HepG2 (cell line): ENCODE measurements around the gene MYLK. TPM values are rescaled to one million over a fixed set of nuclear protein-coding genes. Genes with fewer than 3 reads are reported as not detected.

ENCODE experiments used
- ATAC-seq: fragments of 200-7000 bp; cut with Tn5 transposase; 3 replicates; pipeline ENCODE4 v1.9.1; 2020; ENCODE audit warnings: mild to moderate bottlenecking, moderate library complexity
- BruUV-seq: library from RNA; stranded (reverse); fragments of 400-500 nt; replicated peaks from 2 replicates; lab custom pipeline; 2021; lab: Mats Ljungman, UMichigan
- CTCF ChIA-PET: fragments of 300-600 bp; formaldehyde crosslinking; extraction: SDS; loops from one replicate; lab custom pipeline; 2021; ENCODE audit warnings: low total read pairs, inconsistent platforms, low intra/inter-chr PET ratio; lab: Yijun Ruan, JAX
- POLR2A ChIA-PET: fragments of 350-600 bp; sonication (Branson Sonifier 250); formaldehyde crosslinking; loops from one replicate; lab custom pipeline; 2020; ENCODE audit warnings: antibody characterized with exemption, inconsistent platforms; lab: Yijun Ruan, JAX
- DNase-seq: peaks from one replicate; pipeline ENCODE4 v3.0.0-alpha.2; 2015; ENCODE audit warnings: low spot score
- FAIRE-seq: peaks from 3 replicates; lab custom pipeline; 2011; peaks lifted over from hg19 to GRCh38; lab: Jason Lieb, UNC
- H2AFZ ChIP-seq: one replicate; pipeline ENCODE4 v1.6.1; 2011; ENCODE audit warnings: low read length, inconsistent platforms
- H3K27ac ChIP-seq: fragments of 300-600 bp; 3 replicates; pipeline ENCODE4 v1.8.0; 2011; ENCODE audit warnings: mixed run types, mild to moderate bottlenecking, mixed read lengths, low read length, inconsistent platforms; ENCODE audit not compliant: insufficient read depth; ENCODE audit errors: extremely low read length
- H3K27me3 ChIP-seq, 2 experiments: fragments of 200-600 bp in 1 of 2; 2 replicates in 1 of 2; 3 replicates in 1 of 2; pipeline versions ENCODE4 v1.6.0 to v1.8.0; 2011; ENCODE audit warnings: low read length in 2 of 2, mild to moderate bottlenecking in 2 of 2, moderate library complexity in 2 of 2, inconsistent platforms in 1 of 2; ENCODE audit not compliant: insufficient read depth in 2 of 2, control insufficient read depth in 1 of 2
- H3K36me3 ChIP-seq, 2 experiments: fragments of 200-600 bp in 1 of 2; replicated peaks in 1 of 2; 2 replicates in 1 of 2; 3 replicates in 1 of 2; pipeline versions ENCODE4 v1.5.1 to v1.8.0; 2011; ENCODE audit warnings: low read length in 2 of 2, inconsistent platforms in 1 of 2; ENCODE audit not compliant: insufficient read depth in 2 of 2, control insufficient read depth in 1 of 2
- H3K4me1 ChIP-seq: 2 replicates; pipeline ENCODE4 v1.5.1; 2012; ENCODE audit warnings: low read length, inconsistent platforms; ENCODE audit not compliant: insufficient read depth
- H3K4me2 ChIP-seq: 2 replicates; pipeline ENCODE4 v1.6.0; 2011; ENCODE audit warnings: low read depth, low read length, inconsistent platforms
- H3K4me3 ChIP-seq, 3 experiments: fragments of 200-600 bp in 1 of 3; sonication (generic), shearing (Covaris generic) in 1 of 3; replicated peaks in 1 of 3; 2 replicates each; pipeline ENCODE4 v1.5.1; 2011 to 2016; ENCODE audit warnings: low read length in 3 of 3, inconsistent platforms in 2 of 3, low read depth in 2 of 3, mild to moderate bottlenecking in 2 of 3, control low read depth in 1 of 3, mixed read lengths in 1 of 3; ENCODE audit not compliant: insufficient read depth in 1 of 3
- H3K79me2 ChIP-seq: one replicate; pipeline ENCODE4 v1.6.1; 2011; ENCODE audit warnings: low read length, inconsistent platforms; ENCODE audit not compliant: insufficient read depth
- H3K9ac ChIP-seq: 2 replicates; pipeline ENCODE4 v1.6.0; 2011; ENCODE audit warnings: mild to moderate bottlenecking, low read depth, low read length, inconsistent platforms; ENCODE audit not compliant: insufficient read depth
- H3K9me3 ChIP-seq: 2 replicates; pipeline ENCODE4 v1.5.1; 2012; ENCODE audit warnings: mild to moderate bottlenecking, low read length
- H4K20me1 ChIP-seq: 2 replicates; pipeline ENCODE4 v1.6.0; 2011; ENCODE audit warnings: inconsistent platforms, mild to moderate bottlenecking, low read length, moderate library complexity; ENCODE audit not compliant: insufficient read depth
- ASH2L ChIP-seq: fragments of 300-600, 200-600 bp; sonication (generic); IDR thresholded peaks from 2 replicates; pipeline ENCODE4 v1.7.0; 2017; ENCODE audit warnings: low read depth, mild to moderate bottlenecking, moderate library complexity, mixed read lengths, low read length; ENCODE audit not compliant: insufficient read length
- PITX1 ChIP-seq: sonication (generic); formaldehyde crosslinking; IDR thresholded peaks from 2 replicates; pipeline ENCODE4 v1.5.1; 2020; ENCODE audit warnings: mild to moderate bottlenecking, missing genetic modification reagents
- RNF2 ChIP-seq: fragments of 450-650 bp; conservative IDR thresholded peaks from 2 replicates; pipeline ENCODE4 v1.6.1; 2016; ENCODE audit warnings: low read depth
- ZNF256 ChIP-seq: sonication (generic); formaldehyde crosslinking; conservative IDR thresholded peaks from 2 replicates; pipeline ENCODE4 v1.4.0; 2020; ENCODE audit warnings: missing genetic modification reagents
- ZNF564 ChIP-seq: sonication (generic); formaldehyde crosslinking; IDR thresholded peaks from 2 replicates; pipeline ENCODE4 v1.8.1; 2023; ENCODE audit warnings: mild to moderate bottlenecking, missing genetic modification reagents
- ZNF773 ChIP-seq: sonication (generic); formaldehyde crosslinking; IDR thresholded peaks from 2 replicates; pipeline ENCODE4 v1.4.0; 2020; ENCODE audit warnings: missing genetic modification reagents, borderline replicate concordance
- ZSCAN21 ChIP-seq: sonication (generic); formaldehyde crosslinking; IDR thresholded peaks from 2 replicates; pipeline ENCODE4 v1.8.0; 2022; ENCODE audit warnings: mild to moderate bottlenecking, missing genetic modification reagents, moderate library complexity, borderline replicate concordance
- ZZZ3 ChIP-seq: sonication (generic); formaldehyde crosslinking; IDR thresholded peaks from 2 replicates; pipeline ENCODE4 v1.4.0; 2020; ENCODE audit warnings: missing genetic modification reagents, mild to moderate bottlenecking, borderline replicate concordance
- WGBS: methylation state at CpG from one replicate; pipeline ENCODE4 v1.1.6; 2017; ENCODE audit warnings: low lambda C conversion rate; 5-methylcytosine and 5-hydroxymethylcytosine counted together
- in situ Hi-C: cut with HindIII; loops from 2 replicates; pipeline ENCODE4 v1.10.0; 2017; ENCODE audit warnings: low pct_unique_long_range_greater_than_20kb; ENCODE audit not compliant: extremely low pct_ligation_motif_present
- intact Hi-C: fragments of 100-400 bp; cut with micrococcal nuclease; formaldehyde crosslinking; loops from one replicate; pipeline ENCODE4 v1.10.0; 2022; ENCODE audit not compliant: unreplicated experiment
- polyA plus RNA-seq, 8 experiments: library from polyadenylated mRNA; depleted of rRNA in 3 of 8; stranded (reverse) in 7 of 8; unstranded in 1 of 8; fragments of >200 nt; fragmentation: Illumina TruSeq in 4 of 8; extraction: Trizol in 4 of 8; gene quantifications; 2 replicates each; pipeline versions ENCODE4 v1.2.1 to v1.2.3, GENCODE V29; 2011 to 2016; ENCODE audit warnings: low read depth in 4 of 8, missing spikeins in 1 of 8, mixed read lengths in 1 of 8; ENCODE audit not compliant: insufficient read depth in 1 of 8
- total RNA-seq, 5 experiments: library from RNA; depleted of rRNA; stranded (reverse); fragments of >200 nt; fragmentation: Illumina TruSeq; extraction: Trizol; gene quantifications; 2 replicates each; pipeline ENCODE4 v1.2.3, GENCODE V29; 2016; ENCODE audit warnings: low read depth in 1 of 5
- TF ChIP-seq, protein P1 (sequence below): sonication (generic); formaldehyde crosslinking; IDR thresholded peaks from 2 replicates; pipeline ENCODE4 v1.8.1; 2023; ENCODE audit warnings: mild to moderate bottlenecking, missing genetic modification reagents

MYLK gene
- total and polyA plus RNA-seq, 2 of the 13 experiments (the other 11 are each of a cell fraction or from before 2014, with no cell fraction given): 10.6 to 34.9 TPM

- no peak for TF ChIP-seq PITX1
These were observed 191.5 kb downstream of the MYLK start (continued) for GRCh38 chr3:123692671-123693070.

GRCh38 chr3:123692041-123692440 is 192.1 kb downstream of the MYLK start:
- Histone ChIP-seq H3K4me3 (no peak overlapping the region), H3K79me2 (no peaks in the 10 kb centered on the region), H3K4me1 (peaks cover 50% of the 10 kb centered on the region), H3K36me3 (peaks cover 5 to 30% of the 10 kb centered on the region in 2 experiments; a peak in 4 of 5 replicates), H3K9me3 (no peaks in the 10 kb centered on the region), H3K27ac (no peak overlapping the region), H3K4me2 (no peak overlapping the region), H4K20me1 (no peaks in the 10 kb centered on the region), H2AFZ (no peak overlapping the region), H3K9ac (no peak overlapping the region), H3K27me3 (no peaks in the 10 kb centered on the region)
- ATAC-seq: no peak
- 91% methylated on average over 9 of the region's 9 CpGs for WGBS
- no peak for TF ChIP-seq ASH2L
- no peak for TF ChIP-seq ZZZ3
- TF ChIP-seq RNF2: no peak
- no peak for TF ChIP-seq ZSCAN21
- no peak for TF ChIP-seq ZNF564
- no peak for TF ChIP-seq ZNF256
- TF ChIP-seq, protein P1, sequence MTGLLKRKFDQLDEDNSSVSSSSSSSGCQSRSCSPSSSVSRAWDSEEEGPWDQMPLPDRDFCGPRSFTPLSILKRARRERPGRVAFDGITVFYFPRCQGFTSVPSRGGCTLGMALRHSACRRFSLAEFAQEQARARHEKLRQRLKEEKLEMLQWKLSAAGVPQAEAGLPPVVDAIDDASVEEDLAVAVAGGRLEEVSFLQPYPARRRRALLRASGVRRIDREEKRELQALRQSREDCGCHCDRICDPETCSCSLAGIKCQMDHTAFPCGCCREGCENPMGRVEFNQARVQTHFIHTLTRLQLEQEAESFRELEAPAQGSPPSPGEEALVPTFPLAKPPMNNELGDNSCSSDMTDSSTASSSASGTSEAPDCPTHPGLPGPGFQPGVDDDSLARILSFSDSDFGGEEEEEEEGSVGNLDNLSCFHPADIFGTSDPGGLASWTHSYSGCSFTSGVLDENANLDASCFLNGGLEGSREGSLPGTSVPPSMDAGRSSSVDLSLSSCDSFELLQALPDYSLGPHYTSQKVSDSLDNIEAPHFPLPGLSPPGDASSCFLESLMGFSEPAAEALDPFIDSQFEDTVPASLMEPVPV (CRISPR knock-in tag): no peak
- TF ChIP-seq ZNF773 (CRISPR knock-in tag): no peak
- ChIA-PET POLR2A (no interaction called here), CTCF (no interaction called here)
- no peak for FAIRE-seq
- intact Hi-C loops (no loop called here), in situ Hi-C loops (no loop called here)
- DNase-seq: no peak
- BruUV-seq: no TSS peak
